IPS-11a (cell line): Measurements from ENCODE around the gene EVI5.

Source experiments
- H3K4me3 ChIP-seq: one replicate; pipeline ENCODE4 v1.5.1; 2013; ENCODE audit warnings: low read depth, low read length, control low read depth

Gene EVI5

GRCh38 chr1:92784639-92785500, at the start of gene EVI5:
Gene EVI5 (minus strand): TSS chr1:92785108. CDS start chr1:92736546, 48,562 bp downstream.
- peak within 1 kb of the TSS; percentile 73 for H3K4me3 ChIP-seq

- no peak overlapping the region for H3K4me3 ChIP-seq
Observed at GRCh38 chr1:92834617-92835016, 49.7 kb upstream of the EVI5 start.

GRCh38 chr1:92833840-92834239, 48.9 kb upstream of the EVI5 start:
- peak overlapping the region; percentile 6 for H3K4me3 ChIP-seq

- H3K4me3 ChIP-seq: peak overlapping the region; percentile 100
Observed at GRCh38 chr1:92832537-92833114, 47.7 kb upstream of the EVI5 start.

- H3K4me3 ChIP-seq: peak within 1 kb of the TSS; percentile 100
Observed at GRCh38 chr1:92831762-92832536, 47.0 kb upstream of the EVI5 start, which contains the start of gene RPL5. Gene RPL5 (plus strand): TSS chr1:92832040. CDS start chr1:92832115, 75 bp downstream.

GRCh38 chr1:92831368-92831761, 46.5 kb upstream of the EVI5 start:
- no peak overlapping the region for H3K4me3 ChIP-seq

- no peak overlapping the region for H3K4me3 ChIP-seq
Observed at GRCh38 chr1:92826792-92827191, 41.9 kb upstream of the EVI5 start.

- H3K4me3 ChIP-seq: no peak overlapping the region
Observed at GRCh38 chr1:92822879-92823278, 38.0 kb upstream of the EVI5 start.

- H3K4me3 ChIP-seq: no peak overlapping the region
Observed at GRCh38 chr1:92820551-92820950, 35.6 kb upstream of the EVI5 start.

- H3K4me3 ChIP-seq: no peak overlapping the region
Observed at GRCh38 chr1:92820024-92820423, 35.1 kb upstream of the EVI5 start.

- no peak overlapping the region for H3K4me3 ChIP-seq
Observed at GRCh38 chr1:92817986-92818764, 33.3 kb upstream of the EVI5 start.

GRCh38 chr1:92817137-92817697, 32.3 kb upstream of the EVI5 start:
- H3K4me3 ChIP-seq: no peak overlapping the region

- H3K4me3 ChIP-seq: no peak overlapping the region
Observed at GRCh38 chr1:92816732-92817131, 31.8 kb upstream of the EVI5 start.

GRCh38 chr1:92808381-92808780, 23.5 kb upstream of the EVI5 start:
- H3K4me3 ChIP-seq: no peak overlapping the region

- no peak overlapping the region for H3K4me3 ChIP-seq
Observed at GRCh38 chr1:92805216-92805615, 20.3 kb upstream of the EVI5 start.

- no peak overlapping the region for H3K4me3 ChIP-seq
Observed at GRCh38 chr1:92804721-92805201, 19.9 kb upstream of the EVI5 start.

- no peak overlapping the region for H3K4me3 ChIP-seq
Observed at GRCh38 chr1:92803140-92803887, 18.4 kb upstream of the EVI5 start.

GRCh38 chr1:92797961-92798360, 13.1 kb upstream of the EVI5 start:
- no peak overlapping the region for H3K4me3 ChIP-seq

GRCh38 chr1:92797297-92797696, 12.4 kb upstream of the EVI5 start:
- no peak overlapping the region for H3K4me3 ChIP-seq

- no peak overlapping the region for H3K4me3 ChIP-seq
Observed at GRCh38 chr1:92795166-92795565, 10.3 kb upstream of the EVI5 start.
